Measurements from ENCODE around the gene SSMEM1. TPM values are rescaled to one million over a fixed set of nuclear protein-coding genes. Genes with fewer than 3 reads are reported as not detected.
"Not testable (repeated sequence)": the region's sequence is repeated elsewhere in the genome, so short reads cannot be mapped to it uniquely, and the experiment has no call there.

SSMEM1 gene
- total and polyA plus RNA-seq, 4 donors, result not detected

GRCh38 chr7:130226333-130226732 lies 18.7 kb downstream of the SSMEM1 start:
- Histone ChIP-seq H3K27ac (ENCODE audit: low read depth in 1 of 2, low read length in 1 of 2) (no peak overlapping the region), H3K36me3 (ENCODE audit: control insufficient read depth in 4 of 4, insufficient read depth in 4 of 4, low read length in 4 of 4) (no peaks in the 10 kb centered on the region), H3K4me1 (ENCODE audit: control insufficient read depth in 5 of 5, insufficient read depth in 5 of 5, low read length in 5 of 5) (peaks cover 0 to 3% (median 0%) of the 10 kb centered on the region in 5 donors), H3K9me3 (ENCODE audit: control insufficient read depth in 4 of 4, insufficient read depth in 3 of 4, low read length in 3 of 4) (peaks cover 0 to 3% (median under 1%) of the 10 kb centered on the region in 4 donors), H3K4me3 (no peak overlapping the region), H3K27me3 (ENCODE audit: control insufficient read depth in 3 of 3, insufficient read depth in 3 of 3, low read length in 2 of 3) (no peaks in the 10 kb centered on the region), H3K9ac (ENCODE audit: insufficient read depth in 1 of 2, low read length in 2 of 2) (no peak overlapping the region)
- no peak for DNase-seq
- no peak for ATAC-seq (ENCODE audit: insufficient read depth, low FRiP score)
- WGBS, 2 donors, result 94 to 100% methylated on average over 1 of the region's 1 CpG
- no peak for TF ChIP-seq CTCF (IDR thresholded peaks at IDR 0.05; ENCODE audit: control extremely low read depth, extremely low read depth)

DNA sequence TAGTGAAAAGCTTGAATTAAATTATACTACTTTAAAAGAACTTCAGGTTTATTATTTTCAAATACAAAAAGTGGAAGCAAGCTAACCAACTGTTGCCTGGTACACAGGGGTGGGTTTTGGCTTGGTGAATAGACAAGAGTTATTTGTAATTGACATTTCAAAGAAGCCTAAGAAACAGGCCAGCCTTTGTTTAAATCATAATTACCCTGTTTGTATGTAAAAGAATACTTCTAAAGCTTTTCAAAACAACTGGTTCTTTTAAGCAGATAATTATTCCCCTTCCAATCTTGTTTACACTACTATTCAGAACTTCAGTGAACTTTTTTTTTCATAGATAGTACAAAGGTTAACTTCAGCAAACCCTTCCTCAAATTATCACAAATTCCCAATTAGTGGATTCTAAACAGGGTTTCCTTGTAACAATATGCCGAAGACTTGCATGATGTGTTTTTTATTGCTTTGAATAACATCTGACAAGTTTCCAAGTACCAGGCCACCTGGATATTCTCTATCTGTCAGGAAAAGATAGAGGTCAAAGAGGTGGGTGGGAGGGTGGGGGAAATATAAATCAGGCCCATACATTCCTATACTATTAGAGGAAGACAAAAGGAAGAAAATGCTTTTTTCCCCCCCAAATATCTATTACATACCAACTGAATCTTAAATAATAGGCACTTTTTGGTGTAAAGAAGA lies 20.4 kb downstream of the SSMEM1 start:
- no peak for ATAC-seq (ENCODE audit: insufficient read depth, low FRiP score)
- 83 to 88% methylated on average over 1 of the region's 1 CpG for WGBS, 2 donors
- no peak for TF ChIP-seq CTCF (IDR thresholded peaks at IDR 0.05; ENCODE audit: control extremely low read depth, extremely low read depth)

DNA sequence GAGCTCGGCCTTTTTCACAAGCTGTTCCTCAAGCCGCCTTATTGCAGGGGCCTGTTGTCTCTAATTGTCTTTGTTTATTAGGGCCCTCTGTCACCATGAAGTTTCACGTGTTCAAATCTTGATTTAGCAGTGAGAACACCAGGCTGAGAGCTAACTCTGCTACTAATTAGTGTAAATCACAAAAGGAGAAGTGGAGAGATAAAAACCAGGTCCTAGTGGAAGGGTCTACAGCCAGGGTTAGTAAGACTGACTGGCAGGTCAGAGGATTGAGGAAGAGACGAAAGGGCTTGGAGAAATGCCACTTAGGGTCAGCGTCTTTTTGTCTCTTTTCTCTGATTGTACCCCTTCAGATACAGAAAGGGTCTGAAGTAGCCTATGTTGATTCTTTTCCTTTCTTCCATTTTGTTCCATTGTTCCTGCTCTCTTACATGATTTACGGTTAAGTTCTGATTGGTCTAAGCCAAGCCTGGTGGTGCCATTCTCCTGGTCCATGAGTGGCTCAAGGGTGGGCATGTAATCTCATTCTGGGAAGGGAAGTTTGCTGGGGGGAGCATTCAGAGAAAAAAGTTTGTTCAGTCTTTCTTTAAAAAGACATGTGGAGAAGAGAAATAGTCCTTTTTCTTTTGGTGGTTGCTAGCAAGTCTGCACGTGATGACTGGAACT lies 21.3 kb downstream of the SSMEM1 start:
- 76 to 82% methylated on average over 7 of the region's 7 CpGs for WGBS, 2 donors
- no peaks in the 10 kb centered on the region for H3K27me3 ChIP-seq (ENCODE audit: control insufficient read depth in 3 of 3, insufficient read depth in 3 of 3, low read length in 2 of 3)
- no peak for ATAC-seq (ENCODE audit: insufficient read depth, low FRiP score)

More for the DNA sequence above, 20.4 kb downstream of the SSMEM1 start:
- H3K27ac ChIP-seq (ENCODE audit: low read depth in 1 of 2, low read length in 1 of 2), result no peak overlapping the region
- H3K36me3 ChIP-seq (ENCODE audit: control insufficient read depth in 4 of 4, insufficient read depth in 4 of 4, low read length in 4 of 4), result no peaks in the 10 kb centered on the region
- DNase-seq, result peak in 2 of 3 donors; percentile 20 to 35
- H3K4me1 ChIP-seq (ENCODE audit: control insufficient read depth in 5 of 5, insufficient read depth in 5 of 5, low read length in 5 of 5), result peaks cover 0 to 3% (median 0%) of the 10 kb centered on the region in 5 donors
- H3K9ac ChIP-seq (ENCODE audit: insufficient read depth in 1 of 2, low read length in 2 of 2), result no peak overlapping the region
- H3K4me3 ChIP-seq, result no peak overlapping the region
- no peaks in the 10 kb centered on the region for H3K27me3 ChIP-seq (ENCODE audit: control insufficient read depth in 3 of 3, insufficient read depth in 3 of 3, low read length in 2 of 3)
- H3K9me3 ChIP-seq (ENCODE audit: control insufficient read depth in 4 of 4, insufficient read depth in 3 of 4, low read length in 3 of 4), result peaks cover 0 to 3% (median under 1%) of the 10 kb centered on the region in 4 donors

GRCh38 chr7:130229981-130230380 lies 22.3 kb downstream of the SSMEM1 start:
- not testable (repeated sequence) for H3K27ac ChIP-seq (ENCODE audit: low read depth in 1 of 2, low read length in 1 of 2); H3K9ac ChIP-seq (ENCODE audit: insufficient read depth in 1 of 2, low read length in 2 of 2); ATAC-seq (ENCODE audit: insufficient read depth, low FRiP score); H3K4me1 ChIP-seq (ENCODE audit: control insufficient read depth in 5 of 5, insufficient read depth in 5 of 5, low read length in 5 of 5); H3K36me3 ChIP-seq (ENCODE audit: control insufficient read depth in 4 of 4, insufficient read depth in 4 of 4, low read length in 4 of 4); H3K9me3 ChIP-seq (ENCODE audit: control insufficient read depth in 4 of 4, insufficient read depth in 3 of 4, low read length in 3 of 4); DNase-seq; H3K4me3 ChIP-seq; H3K27me3 ChIP-seq (ENCODE audit: control insufficient read depth in 3 of 3, insufficient read depth in 3 of 3, low read length in 2 of 3)
- WGBS, 2 donors, result 92 to 94% methylated on average over 16 to 28 of the region's 28 CpGs

More for the DNA sequence above, 21.3 kb downstream of the SSMEM1 start:
- no peaks in the 10 kb centered on the region for H3K36me3 ChIP-seq (ENCODE audit: control insufficient read depth in 4 of 4, insufficient read depth in 4 of 4, low read length in 4 of 4)
- H3K4me3 ChIP-seq, result no peak overlapping the region
- no peak for DNase-seq
- no peak overlapping the region for H3K9ac ChIP-seq (ENCODE audit: insufficient read depth in 1 of 2, low read length in 2 of 2)
- peaks cover 0 to 3% (median 0%) of the 10 kb centered on the region in 5 donors for H3K4me1 ChIP-seq (ENCODE audit: control insufficient read depth in 5 of 5, insufficient read depth in 5 of 5, low read length in 5 of 5)
- no peak for TF ChIP-seq CTCF (IDR thresholded peaks at IDR 0.05; ENCODE audit: control extremely low read depth, extremely low read depth)
- peaks cover 0 to 3% (median under 1%) of the 10 kb centered on the region in 4 donors for H3K9me3 ChIP-seq (ENCODE audit: control insufficient read depth in 4 of 4, insufficient read depth in 3 of 4, low read length in 3 of 4)
- H3K27ac ChIP-seq (ENCODE audit: low read depth in 1 of 2, low read length in 1 of 2), result no peak overlapping the region

Data from lung (tissue), 12 donors.